Activated effector memory CD4-positive, alpha-beta T cell treated with anti-CD3 and anti-CD28 coated beads, Interleukin-2, amount 50 U/mL, for 16 hours (primary cell): ENCODE data around the gene SH2D6.
"Not testable (repeated sequence)": the region's sequence is repeated elsewhere in the genome, so short reads cannot be mapped to it uniquely, and the experiment has no call there.

Experiments
- DNase-seq: peaks from one replicate; pipeline ENCODE4 v3.0.0-alpha.2; 2020

Gene SH2D6

GRCh38 chr2:85398426-85399182 lies 19.9 kb upstream of the SH2D6 start:
- DNase-seq = peak; percentile 61

- no peak for DNase-seq
Measured at GRCh38 chr2:85399183-85399455, 19.4 kb upstream of the SH2D6 start.

GRCh38 chr2:85400023-85400422 lies 18.5 kb upstream of the SH2D6 start:
- peak; percentile 24 for DNase-seq

GRCh38 chr2:85400541-85401463 lies 17.7 kb upstream of the SH2D6 start:
- no peak for DNase-seq

GRCh38 chr2:85401464-85401805 lies 17.1 kb upstream of the SH2D6 start:
- no peak for DNase-seq

- DNase-seq = no peak
Measured at GRCh38 chr2:85401844-85402243, 16.7 kb upstream of the SH2D6 start.

GRCh38 chr2:85405201-85406059 lies 13.1 kb upstream of the SH2D6 start:
- DNase-seq = peak; percentile 85

GRCh38 chr2:85409845-85410583 lies 8.5 kb upstream of the SH2D6 start, which contains the start of gene CAPG:
Gene CAPG, minus strand, starts transcription at chr2:85410366. Its CDS starts 8,221 bp downstream, at chr2:85402145.
- DNase-seq = peak; percentile 78

GRCh38 chr2:85410584-85411404 lies 7.7 kb upstream of the SH2D6 start:
- no peak for DNase-seq

GRCh38 chr2:85411405-85411748 lies 7.1 kb upstream of the SH2D6 start:
- no peak for DNase-seq

- DNase-seq = peak; percentile 77
Measured at GRCh38 chr2:85413592-85414420, 4.7 kb upstream of the SH2D6 start.

GRCh38 chr2:85414421-85414759 lies 4.1 kb upstream of the SH2D6 start:
- DNase-seq = not testable (repeated sequence)

GRCh38 chr2:85414761-85415553 lies 3.6 kb upstream of the SH2D6 start:
- no peak for DNase-seq

GRCh38 chr2:85415980-85416650 lies 2.4 kb upstream of the SH2D6 start:
- DNase-seq = no peak

GRCh38 chr2:85419009-85419675 lies 628 bp downstream of the SH2D6 start:
- no peak for DNase-seq

GRCh38 chr2:85420536-85421259 lies 2.2 kb downstream of the SH2D6 start:
- DNase-seq = peak; percentile 97

- no peak for DNase-seq
Measured at GRCh38 chr2:85421260-85422071, 3.0 kb downstream of the SH2D6 start.
